DMS79 treated with DMSO at 0.1 percent for 48 hours (cell line): ENCODE measurements around the gene APOC1.

Experiments
- DNase-seq: peaks from one replicate; lab custom pipeline; 2025; lab: John Stamatoyannopoulos, UW

Gene APOC1

DNA sequence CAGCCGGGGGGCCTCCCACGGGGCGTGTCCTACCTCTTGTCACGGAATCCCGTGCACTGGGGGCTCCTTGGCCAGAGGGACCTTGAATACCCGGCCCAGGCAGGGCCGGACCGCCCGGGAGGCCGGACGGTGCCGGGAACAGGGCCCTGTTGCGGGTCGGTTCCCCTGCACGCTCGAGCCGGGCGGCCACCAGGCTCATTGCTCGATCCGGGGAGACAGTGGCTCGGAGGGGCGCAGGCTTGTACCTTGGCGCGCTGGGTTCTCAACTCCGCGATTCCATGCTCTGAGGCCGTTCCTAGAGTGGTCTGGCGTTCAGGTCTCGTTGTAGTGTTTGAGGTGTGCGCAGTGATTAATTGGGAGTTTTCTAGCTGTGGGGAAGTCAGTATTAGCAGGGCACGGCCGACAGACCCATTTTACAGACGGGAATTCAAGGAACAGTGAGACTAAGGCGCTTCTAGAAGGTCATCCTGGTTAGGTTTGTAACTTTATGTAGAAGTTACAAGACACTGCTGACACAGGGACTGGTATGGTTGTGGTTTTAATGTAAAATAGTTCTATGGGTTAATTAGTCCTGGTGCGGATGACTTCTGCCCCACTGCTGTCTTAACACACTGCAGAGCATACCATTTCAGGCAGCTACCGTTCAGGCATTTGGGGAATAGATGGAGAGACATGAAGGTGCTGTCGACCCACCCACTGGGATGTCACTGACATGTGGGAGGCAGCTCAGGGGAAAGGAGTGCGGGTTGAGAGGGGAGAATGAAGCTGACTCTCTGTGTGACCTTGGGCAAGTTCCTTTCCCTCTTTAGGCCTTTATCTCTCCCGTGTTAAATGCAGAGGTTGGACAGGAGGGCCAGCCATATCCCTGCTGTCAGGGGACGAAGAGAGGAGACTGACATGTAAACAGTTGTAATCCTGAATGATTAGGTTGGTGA lies 41.4 kb downstream of the APOC1 start:
- no peak for DNase-seq

DNA sequence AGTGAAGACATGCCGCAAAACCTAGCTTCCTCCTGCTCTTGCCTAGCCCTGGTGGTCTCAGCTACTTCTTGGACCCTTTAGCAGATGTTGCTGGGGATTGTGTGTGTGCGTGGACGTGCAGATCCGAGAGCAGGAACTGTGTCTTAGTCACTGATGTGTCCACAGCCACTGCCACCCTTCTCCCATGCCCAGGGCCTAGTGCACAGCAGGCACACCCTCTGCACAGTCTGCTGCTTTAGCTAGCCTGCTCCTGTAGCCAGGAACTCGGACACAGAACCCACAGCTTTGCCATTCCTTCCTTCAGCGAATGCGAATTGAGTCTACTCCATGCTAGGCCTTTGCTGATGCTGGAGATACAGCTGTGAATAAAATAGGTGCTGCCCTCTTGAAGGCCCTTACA lies 43.1 kb downstream of the APOC1 start:
- no peak for DNase-seq

DNA sequence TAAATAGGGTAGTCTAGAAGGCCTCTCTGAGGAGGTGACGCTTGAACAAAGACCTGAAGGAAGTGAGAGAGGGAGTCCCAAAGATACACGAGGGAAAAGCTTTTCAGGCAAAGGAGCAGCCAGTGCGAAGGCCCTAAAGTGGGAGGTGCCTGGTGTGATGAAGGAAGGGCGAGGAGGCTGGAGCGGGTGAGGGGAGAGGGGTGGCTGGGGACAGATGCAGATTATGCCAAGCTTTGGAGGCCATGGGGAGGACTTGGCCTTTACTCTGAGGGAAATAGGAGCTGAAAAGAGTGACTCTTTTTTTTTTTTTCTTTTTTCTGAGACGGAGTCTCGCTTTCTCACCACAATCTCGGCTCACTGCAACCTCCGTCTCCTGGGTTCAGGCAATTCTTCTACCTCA lies 43.7 kb downstream of the APOC1 start:
- DNase-seq = no peak

DNA sequence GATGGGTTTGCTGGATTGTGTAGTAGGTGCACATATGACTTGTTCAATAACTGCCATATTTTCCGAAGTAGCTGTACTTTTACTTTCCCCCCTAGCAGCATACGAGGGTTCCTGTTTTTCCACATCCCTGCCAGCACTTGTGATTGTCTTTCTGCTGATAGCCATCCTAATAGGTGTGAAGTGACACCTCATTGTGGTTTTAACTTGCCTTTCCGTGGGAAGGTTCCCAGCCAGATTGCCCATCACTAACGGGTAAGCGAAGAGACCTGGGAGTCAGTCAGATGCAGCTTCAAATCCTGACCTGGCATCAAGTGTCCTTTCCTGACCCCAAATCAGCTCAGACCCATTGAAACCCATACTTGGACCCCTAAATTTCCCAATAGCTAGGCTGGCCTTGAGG lies 45.3 kb downstream of the APOC1 start:
- no peak for DNase-seq

DNA sequence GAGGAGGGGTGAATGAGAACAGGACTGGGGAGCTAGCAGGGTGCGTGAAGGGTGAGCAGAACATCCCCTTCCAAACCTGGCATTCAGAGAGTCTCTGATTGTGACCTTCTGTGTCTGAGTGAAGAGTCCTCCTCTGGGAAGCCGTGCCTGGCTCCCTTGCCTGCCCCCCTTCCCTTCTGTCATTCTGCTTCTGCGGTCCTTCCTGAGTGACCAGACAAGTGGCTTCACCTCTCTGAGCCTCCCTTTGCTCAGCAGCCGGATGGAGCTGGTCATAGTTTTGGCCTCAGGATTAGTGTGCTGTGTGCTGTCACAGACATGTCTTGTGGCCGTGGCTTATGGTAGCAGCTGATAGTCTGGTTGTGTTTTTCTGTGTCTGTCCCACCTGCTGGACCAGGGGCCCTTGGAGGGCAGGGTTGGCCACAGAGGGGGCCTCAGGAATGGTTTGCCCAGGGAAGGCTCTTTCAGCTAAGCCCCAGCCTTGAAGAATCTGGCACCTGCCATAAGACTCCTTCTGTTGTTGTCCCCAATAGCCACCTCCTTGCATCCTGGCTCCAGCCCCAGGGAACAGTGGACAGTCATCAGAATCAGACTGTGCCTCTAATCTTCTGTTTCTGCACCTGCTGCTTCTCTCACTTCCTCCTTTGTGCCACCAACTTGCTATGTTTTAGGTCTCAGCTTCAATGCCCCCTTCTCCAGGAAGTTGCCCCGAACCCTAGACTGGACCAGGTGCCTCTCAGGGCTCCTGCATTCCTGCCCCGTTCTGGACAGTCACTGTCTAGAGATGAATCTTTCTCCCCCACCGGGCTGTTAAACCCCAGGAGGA lies 46.7 kb downstream of the APOC1 start:
- DNase-seq = no peak

DNA sequence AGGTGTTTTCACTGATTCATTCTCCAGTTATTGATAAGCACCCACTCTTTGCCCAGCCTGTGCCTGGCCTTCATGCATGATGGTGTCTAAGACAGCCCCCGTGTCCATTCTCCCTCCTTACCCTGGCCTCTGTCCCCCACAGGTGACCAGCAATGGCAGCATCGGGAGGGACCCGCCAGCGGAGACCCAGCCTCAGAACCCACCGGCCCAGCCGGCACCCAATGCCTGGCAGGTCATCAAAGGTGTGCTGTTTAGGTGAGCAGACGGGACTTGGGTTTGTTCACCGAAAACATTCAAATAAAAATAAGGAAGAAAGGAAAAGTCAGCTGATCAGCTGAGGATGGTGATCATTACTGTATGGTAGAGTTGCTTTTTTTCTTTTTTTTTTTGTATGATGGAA lies 47.4 kb downstream of the APOC1 start:
- DNase-seq = no peak

DNA sequence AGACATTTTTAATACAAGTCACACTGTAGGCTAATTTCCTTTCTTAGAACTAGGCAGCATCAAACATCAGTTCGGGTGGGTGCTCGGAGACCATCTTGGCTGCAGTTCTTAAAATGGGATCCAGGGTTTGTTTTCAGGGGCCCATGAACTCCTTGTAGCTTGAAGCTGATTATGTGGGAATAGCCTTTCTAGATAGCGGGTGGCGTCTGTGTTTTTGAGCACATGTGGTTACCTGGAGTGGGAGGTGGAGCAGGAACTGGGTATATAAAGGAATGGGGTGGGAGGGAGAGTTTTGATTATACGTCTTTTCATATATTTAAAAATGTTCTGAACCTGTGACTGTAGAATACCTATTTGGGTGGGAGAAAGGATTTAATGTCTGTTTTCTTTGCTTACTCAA lies 53.7 kb downstream of the APOC1 start:
- DNase-seq = no peak

DNA sequence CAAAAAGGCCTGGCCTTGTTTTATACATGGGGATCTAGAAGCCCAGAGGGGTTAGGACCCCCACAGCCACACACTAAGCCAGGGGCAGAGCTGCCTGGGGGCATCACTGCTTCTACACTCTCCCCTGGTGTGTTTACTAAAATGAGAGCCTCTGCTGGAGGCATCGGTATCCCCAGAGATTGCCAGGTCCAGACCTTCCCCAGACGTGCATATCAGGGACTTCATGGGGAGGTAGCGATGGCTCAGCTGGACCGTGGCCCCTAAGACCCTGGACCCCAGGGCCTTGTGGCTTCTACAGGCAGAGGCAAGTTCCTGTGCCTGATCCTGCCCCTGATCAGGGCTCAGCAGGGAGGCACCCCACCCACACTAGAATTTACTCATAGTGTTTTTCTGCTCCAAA lies 54.3 kb downstream of the APOC1 start:
- no peak for DNase-seq
